ENCODE results near the gene SORL1. TPM values are rescaled to one million over a fixed set of nuclear protein-coding genes. Genes with fewer than 3 reads are reported as not detected.
A peak's percentile ranks its signal among the peaks of the same experiment; 100 is the strongest.
"Not testable (repeated sequence)": the region's sequence is repeated elsewhere in the genome, so short reads cannot be mapped to it uniquely, and the experiment has no call there.

The SORL1 gene
- polyA plus RNA-seq, 10 donors = 0.99 to 6.8 (median 2.4) TPM

GRCh38 chr11:121503051-121503450, 50.9 kb downstream of the SORL1 start:
- no peak for DNase-seq

- DNase-seq = not testable (repeated sequence)
These were observed 54.1 kb downstream of the SORL1 start for GRCh38 chr11:121506237-121506636.

GRCh38 chr11:121508449-121508848, 56.3 kb downstream of the SORL1 start:
- DNase-seq = no peak

GRCh38 chr11:121510438-121510837, 58.3 kb downstream of the SORL1 start:
- no peak for DNase-seq

GRCh38 chr11:121512468-121513465, 60.7 kb downstream of the SORL1 start:
- DNase-seq = no peak

- no peak for DNase-seq
These were observed 61.7 kb downstream of the SORL1 start for GRCh38 chr11:121513807-121514206.

GRCh38 chr11:121514432-121515334, 62.6 kb downstream of the SORL1 start:
- DNase-seq = no peak

- no peak for DNase-seq
These were observed 63.2 kb downstream of the SORL1 start for GRCh38 chr11:121515335-121515671.

- DNase-seq = no peak
These were observed 65.9 kb downstream of the SORL1 start for GRCh38 chr11:121517996-121518395.

- DNase-seq = peak in 1 of 3 donors; percentile 76
These were observed 68.4 kb downstream of the SORL1 start for GRCh38 chr11:121520243-121521144.

GRCh38 chr11:121521145-121522042, 69.3 kb downstream of the SORL1 start:
- DNase-seq = no peak

- DNase-seq = no peak
These were observed 70.2 kb downstream of the SORL1 start for GRCh38 chr11:121522043-121522941.

GRCh38 chr11:121523581-121524232, 71.6 kb downstream of the SORL1 start:
- DNase-seq = no peak

GRCh38 chr11:121524233-121524631, 72.1 kb downstream of the SORL1 start:
- DNase-seq = peak in 1 of 3 donors; percentile 34

- no peak for DNase-seq
These were observed 73.3 kb downstream of the SORL1 start for GRCh38 chr11:121525376-121525775.

- no peak for DNase-seq
These were observed 78.1 kb downstream of the SORL1 start for GRCh38 chr11:121530257-121530656.

GRCh38 chr11:121533601-121534000, 81.5 kb downstream of the SORL1 start:
- no peak for DNase-seq

Measured in muscle of back (tissue), 11 donors.